Neuron (in vitro differentiated cells): ENCODE results near the gene VENTX.

ENCODE experiments used
- H2AFZ ChIP-seq: one replicate; pipeline ENCODE4 v1.6.1; 2013; ENCODE audit warnings: low read depth, mild to moderate bottlenecking, inconsistent platforms, low read length, moderate library complexity
- H3K27me3 ChIP-seq: one replicate; pipeline ENCODE4 v1.6.1; 2013; ENCODE audit warnings: low read length; ENCODE audit not compliant: insufficient read depth
- H3K36me3 ChIP-seq: one replicate; pipeline ENCODE4 v1.6.1; 2013; ENCODE audit warnings: low read length; ENCODE audit not compliant: insufficient read depth
- H3K4me1 ChIP-seq: one replicate; pipeline ENCODE4 v1.6.1; 2013; ENCODE audit warnings: low read length; ENCODE audit not compliant: insufficient read depth
- H3K4me3 ChIP-seq: 2 replicates; pipeline ENCODE4 v1.5.1; 2013; ENCODE audit warnings: mild to moderate bottlenecking, low read length, moderate library complexity
- H3K9me3 ChIP-seq: one replicate; pipeline ENCODE4 v1.6.1; 2013; ENCODE audit warnings: low read length

VENTX gene, protein sequence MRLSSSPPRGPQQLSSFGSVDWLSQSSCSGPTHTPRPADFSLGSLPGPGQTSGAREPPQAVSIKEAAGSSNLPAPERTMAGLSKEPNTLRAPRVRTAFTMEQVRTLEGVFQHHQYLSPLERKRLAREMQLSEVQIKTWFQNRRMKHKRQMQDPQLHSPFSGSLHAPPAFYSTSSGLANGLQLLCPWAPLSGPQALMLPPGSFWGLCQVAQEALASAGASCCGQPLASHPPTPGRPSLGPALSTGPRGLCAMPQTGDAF

GRCh38 chr10:133237588-133238465 lies at the start of gene VENTX:
TSS of gene VENTX (plus strand) at chr10:133237855. CDS start at chr10:133237915, 60 bp downstream.
- H3K36me3 ChIP-seq: no peaks in the 10 kb centered on the region
- H3K4me3 ChIP-seq: no peak within 1 kb of the TSS
- peaks cover 84% of the 10 kb centered on the region for H3K27me3 ChIP-seq
- peaks cover 10% of the 10 kb centered on the region for H3K4me1 ChIP-seq
- peaks cover under 1% of the 10 kb centered on the region for H3K9me3 ChIP-seq
- H2AFZ ChIP-seq: no peak within 1 kb of the TSS

DNA sequence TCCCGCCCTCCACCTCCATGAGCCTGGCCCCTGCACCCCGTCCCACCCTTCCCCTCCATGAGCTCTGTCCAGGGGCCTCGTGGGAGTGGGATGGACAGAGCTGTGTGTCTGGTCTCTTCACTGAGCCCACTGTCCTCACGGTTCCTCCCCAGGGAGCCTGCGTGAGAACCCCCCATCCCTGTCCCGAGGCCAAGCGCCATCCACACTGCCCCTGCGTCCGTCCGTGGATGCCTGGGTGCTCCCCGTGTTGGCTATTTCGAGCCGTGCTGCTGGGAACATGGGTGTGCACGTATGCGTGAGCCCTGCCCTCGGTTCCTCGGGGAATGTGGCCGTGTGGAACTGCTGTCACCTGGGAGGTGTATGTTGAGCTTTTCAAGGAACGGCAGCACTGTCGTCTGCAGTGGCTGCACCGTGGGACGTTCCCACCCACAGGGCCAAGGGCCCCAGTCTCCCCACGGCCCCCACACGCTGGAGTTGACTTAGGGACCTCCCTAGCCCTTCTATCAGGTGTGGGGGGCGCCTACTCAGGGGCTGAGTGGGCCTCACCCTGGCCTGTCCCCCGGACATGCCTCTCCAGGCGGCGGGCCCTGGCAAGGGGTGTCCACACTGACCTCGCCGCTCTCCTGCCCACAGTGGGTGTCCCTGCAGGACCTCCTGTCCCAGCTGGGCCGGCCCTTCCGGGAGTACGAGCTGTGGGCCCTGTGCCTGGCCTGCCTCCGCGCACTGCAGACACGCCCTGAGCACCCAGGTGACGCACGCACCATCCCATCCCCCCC lies 49.6 kb upstream of the VENTX start:
- H3K27me3 ChIP-seq: no peaks in the 10 kb centered on the region
- no peak overlapping the region for H3K4me3 ChIP-seq

GRCh38 chr10:133189256-133189655 lies 48.4 kb upstream of the VENTX start:
- Histone ChIP-seq H3K4me1 (no peaks in the 10 kb centered on the region), H3K4me3 (no peak overlapping the region)

More for the DNA sequence above, 49.6 kb upstream of the VENTX start:
- Histone ChIP-seq H3K9me3 (peaks cover 3% of the 10 kb centered on the region), H3K36me3 (no peaks in the 10 kb centered on the region), H3K4me1 (no peaks in the 10 kb centered on the region), H2AFZ (no peak overlapping the region)

GRCh38 chr10:133189726-133190125 lies 47.9 kb upstream of the VENTX start:
- Histone ChIP-seq H3K9me3 (peaks cover 3% of the 10 kb centered on the region), H2AFZ (no peak overlapping the region), H3K4me1 (no peaks in the 10 kb centered on the region), H3K27me3 (no peaks in the 10 kb centered on the region), H3K4me3 (no peak overlapping the region), H3K36me3 (no peaks in the 10 kb centered on the region)

More at GRCh38 chr10:133189256-133189655, 48.4 kb upstream of the VENTX start:
- H2AFZ ChIP-seq: no peak overlapping the region
- no peaks in the 10 kb centered on the region for H3K27me3 ChIP-seq
- H3K9me3 ChIP-seq: peaks cover 3% of the 10 kb centered on the region
- H3K36me3 ChIP-seq: no peaks in the 10 kb centered on the region

DNA sequence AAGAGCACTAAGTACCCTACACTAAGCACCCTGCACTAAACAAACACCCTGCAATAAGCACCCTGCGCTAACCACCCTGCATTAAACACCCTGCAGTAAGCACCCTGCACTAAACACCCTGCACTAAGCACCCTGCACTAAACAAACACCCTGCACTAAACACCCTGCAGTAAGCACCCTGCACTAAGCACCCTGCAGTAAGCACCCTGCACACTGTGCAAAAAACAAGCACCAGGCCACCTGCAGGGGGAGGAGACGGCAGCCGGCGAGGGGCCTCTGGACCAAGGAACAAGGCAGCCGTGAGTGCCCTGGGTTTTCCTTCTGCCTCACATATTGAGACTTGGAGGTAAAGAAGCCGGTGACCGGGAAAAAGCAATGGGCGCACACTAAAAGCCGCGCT lies 47.4 kb upstream of the VENTX start:
- no peak overlapping the region for H3K4me3 ChIP-seq
- no peaks in the 10 kb centered on the region for H3K27me3 ChIP-seq

GRCh38 chr10:133191651-133192050 lies 46.0 kb upstream of the VENTX start:
- H3K9me3 ChIP-seq: peaks cover 3% of the 10 kb centered on the region
- no peak overlapping the region for H2AFZ ChIP-seq
- no peak overlapping the region for H3K4me3 ChIP-seq
- H3K36me3 ChIP-seq: no peaks in the 10 kb centered on the region
- no peaks in the 10 kb centered on the region for H3K27me3 ChIP-seq
- no peaks in the 10 kb centered on the region for H3K4me1 ChIP-seq

More for the DNA sequence above, 47.4 kb upstream of the VENTX start:
- Histone ChIP-seq H3K4me1 (no peaks in the 10 kb centered on the region), H3K36me3 (no peaks in the 10 kb centered on the region), H2AFZ (no peak overlapping the region), H3K9me3 (peaks cover 3% of the 10 kb centered on the region)

DNA sequence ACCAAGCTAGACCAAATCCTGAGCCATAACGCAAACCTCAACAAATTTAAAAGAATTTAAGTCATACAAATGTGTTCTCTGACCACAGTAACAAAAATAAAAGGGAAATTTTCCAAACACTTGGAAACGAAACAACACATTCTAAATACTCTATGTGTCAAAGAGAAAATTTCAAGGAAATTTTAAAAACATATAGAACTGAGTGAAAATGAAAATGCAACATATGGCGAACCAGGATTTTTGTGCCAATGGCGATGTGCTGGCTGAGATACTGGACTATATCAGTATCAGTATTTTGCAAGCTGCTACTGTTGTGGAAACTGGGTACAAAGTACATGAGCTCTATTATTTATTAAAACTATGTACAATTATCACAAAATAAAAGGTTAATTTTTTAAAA lies 43.5 kb upstream of the VENTX start:
- Histone ChIP-seq H3K27me3 (no peaks in the 10 kb centered on the region), H3K4me3 (no peak overlapping the region), H3K4me1 (no peaks in the 10 kb centered on the region), H3K9me3 (peaks cover 3% of the 10 kb centered on the region), H3K36me3 (no peaks in the 10 kb centered on the region), H2AFZ (no peak overlapping the region)

DNA sequence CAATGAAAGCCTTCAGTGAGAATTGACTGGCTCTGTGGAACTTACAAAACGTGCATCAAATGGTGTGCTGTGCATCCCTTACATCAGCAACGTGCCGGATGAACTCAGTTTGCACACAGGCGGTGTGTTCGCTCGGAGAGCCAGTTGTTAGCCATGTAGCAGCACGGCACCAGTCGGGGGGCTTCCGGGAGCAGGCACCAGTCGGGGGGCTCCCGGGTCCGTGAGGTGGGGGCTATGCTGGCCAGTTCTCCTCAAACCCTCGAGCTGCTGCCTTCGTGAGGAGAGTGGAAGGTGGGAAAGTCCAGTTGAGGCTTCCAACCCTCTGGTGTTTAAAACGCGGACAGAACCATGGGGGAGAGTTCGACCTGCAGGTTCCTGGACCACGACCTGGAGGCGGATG lies 42.6 kb upstream of the VENTX start:
- H3K9me3 ChIP-seq: peaks cover 3% of the 10 kb centered on the region
- no peaks in the 10 kb centered on the region for H3K27me3 ChIP-seq
- no peak overlapping the region for H3K4me3 ChIP-seq
- no peaks in the 10 kb centered on the region for H3K36me3 ChIP-seq
- peaks cover 1% of the 10 kb centered on the region for H3K4me1 ChIP-seq
- H2AFZ ChIP-seq: no peak overlapping the region

DNA sequence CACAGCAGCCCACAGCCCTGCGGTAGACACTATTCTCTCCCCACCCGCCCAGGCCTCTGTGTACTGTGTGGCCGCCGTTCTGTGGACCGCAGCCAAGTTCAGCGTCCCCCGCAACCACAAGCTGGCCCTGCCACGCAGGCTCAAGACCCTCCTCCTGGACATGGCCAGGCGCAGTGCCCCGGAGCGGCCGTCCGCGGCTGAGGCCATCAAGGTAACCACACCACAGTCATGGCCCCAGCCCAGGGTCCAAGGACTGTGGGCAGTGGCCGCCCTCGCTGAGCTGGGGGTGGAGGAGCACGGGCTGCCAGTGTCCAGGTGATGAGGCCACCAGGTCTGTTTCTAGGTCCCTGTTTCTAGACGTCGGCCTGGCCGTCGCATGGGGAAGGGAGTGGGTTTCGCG lies 42.0 kb upstream of the VENTX start:
- no peaks in the 10 kb centered on the region for H3K36me3 ChIP-seq
- no peak overlapping the region for H3K4me3 ChIP-seq
- no peak overlapping the region for H2AFZ ChIP-seq
- H3K4me1 ChIP-seq: peaks cover 3% of the 10 kb centered on the region
- peaks cover 1% of the 10 kb centered on the region for H3K9me3 ChIP-seq
- H3K27me3 ChIP-seq: no peaks in the 10 kb centered on the region

DNA sequence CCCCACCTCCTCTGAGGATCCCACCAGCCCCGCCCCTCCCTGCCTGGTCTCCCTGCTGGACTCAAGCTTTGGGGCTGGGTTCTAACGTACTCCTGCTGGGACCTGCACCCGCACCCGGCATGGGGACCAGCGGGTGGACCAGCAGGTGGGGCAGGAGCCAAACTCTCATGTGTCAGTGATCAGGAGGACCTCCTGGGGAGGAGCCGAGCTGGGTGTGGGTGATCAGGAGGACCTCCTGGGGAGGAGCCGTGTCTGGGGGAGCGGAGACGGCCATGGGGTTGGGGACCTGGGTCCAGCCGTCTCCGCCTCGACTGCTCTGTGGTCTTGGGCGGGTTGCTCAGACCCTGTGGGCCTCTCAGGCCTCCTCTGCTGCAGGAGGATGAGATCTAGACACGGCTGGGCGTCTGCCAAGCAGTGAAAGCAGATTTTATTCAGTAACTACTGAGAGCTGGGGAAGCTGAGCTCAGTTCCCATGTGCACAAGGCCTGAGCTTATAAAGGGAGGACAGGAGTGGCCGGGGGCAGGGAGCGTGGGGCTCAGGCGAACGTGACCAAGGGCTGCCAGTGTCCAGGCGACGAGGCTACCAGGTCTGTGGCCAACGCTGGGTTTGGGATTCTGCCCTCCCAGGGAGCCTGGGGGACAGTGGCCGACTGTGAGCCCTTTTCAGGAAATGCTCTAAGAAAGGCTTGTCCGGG lies 41.3 kb upstream of the VENTX start:
- peaks cover 3% of the 10 kb centered on the region for H3K4me1 ChIP-seq
- no peaks in the 10 kb centered on the region for H3K9me3 ChIP-seq
- no peak overlapping the region for H2AFZ ChIP-seq
- no peak overlapping the region for H3K4me3 ChIP-seq
- H3K36me3 ChIP-seq: no peaks in the 10 kb centered on the region
- no peaks in the 10 kb centered on the region for H3K27me3 ChIP-seq

DNA sequence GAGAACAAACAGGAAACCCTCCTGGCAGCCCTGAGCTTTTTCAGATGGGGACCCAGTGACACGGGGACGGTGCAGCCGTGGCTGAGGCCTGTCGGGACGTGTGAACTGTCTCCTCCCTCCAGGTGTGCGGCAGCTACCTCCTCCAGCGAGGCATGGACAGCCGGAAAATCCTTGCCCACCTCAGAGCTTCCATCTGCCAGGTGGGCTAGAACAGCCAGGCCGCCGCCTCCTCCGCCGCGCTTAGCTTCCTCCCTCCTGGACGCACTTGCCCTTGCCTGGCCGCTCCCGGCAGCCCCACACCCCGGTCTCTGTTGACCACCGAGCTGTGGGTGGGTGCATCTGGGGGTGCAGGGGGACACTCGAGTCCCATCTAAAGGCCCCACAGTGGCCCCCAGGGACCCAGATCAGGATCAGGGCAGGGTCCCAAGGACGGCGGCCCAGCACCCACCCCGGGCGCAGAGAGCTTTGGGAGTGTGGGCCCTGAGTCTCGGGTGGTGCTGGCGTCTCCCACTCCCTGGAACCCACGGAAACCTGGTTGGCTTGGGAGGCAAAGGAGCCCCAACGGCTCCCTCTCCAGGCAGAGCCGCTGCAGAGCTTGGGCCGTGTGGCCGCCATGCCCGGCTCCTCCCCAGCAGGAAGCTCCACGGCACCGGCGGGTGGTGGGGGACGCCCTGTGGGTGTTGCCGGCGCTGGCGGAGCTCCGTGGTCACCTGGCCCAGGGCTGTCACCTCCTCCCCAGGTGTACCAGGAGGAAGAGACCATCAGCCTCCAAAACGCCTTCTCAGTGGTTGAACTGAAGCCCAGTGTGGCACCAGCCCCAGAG lies 40.5 kb upstream of the VENTX start:
- Histone ChIP-seq H3K9me3 (no peaks in the 10 kb centered on the region), H3K36me3 (no peaks in the 10 kb centered on the region), H2AFZ (no peak overlapping the region), H3K4me3 (no peak overlapping the region), H3K27me3 (no peaks in the 10 kb centered on the region), H3K4me1 (peaks cover 3% of the 10 kb centered on the region)

- Histone ChIP-seq H3K4me3 (no peak overlapping the region), H3K9me3 (no peaks in the 10 kb centered on the region), H3K36me3 (no peaks in the 10 kb centered on the region), H3K27me3 (no peaks in the 10 kb centered on the region), H2AFZ (no peak overlapping the region), H3K4me1 (peaks cover 3% of the 10 kb centered on the region)
Observed at GRCh38 chr10:133197786-133198185, 39.9 kb upstream of the VENTX start.
